NCI-H510A (cell line): ENCODE results near the gene TPK1.
"Not testable (repeated sequence)": the region's sequence is repeated elsewhere in the genome, so short reads cannot be mapped to it uniquely, and the experiment has no call there.

ENCODE experiments used
- DNase-seq: peaks from one replicate; lab custom pipeline; 2025; lab: John Stamatoyannopoulos, UW

Gene TPK1

DNA sequence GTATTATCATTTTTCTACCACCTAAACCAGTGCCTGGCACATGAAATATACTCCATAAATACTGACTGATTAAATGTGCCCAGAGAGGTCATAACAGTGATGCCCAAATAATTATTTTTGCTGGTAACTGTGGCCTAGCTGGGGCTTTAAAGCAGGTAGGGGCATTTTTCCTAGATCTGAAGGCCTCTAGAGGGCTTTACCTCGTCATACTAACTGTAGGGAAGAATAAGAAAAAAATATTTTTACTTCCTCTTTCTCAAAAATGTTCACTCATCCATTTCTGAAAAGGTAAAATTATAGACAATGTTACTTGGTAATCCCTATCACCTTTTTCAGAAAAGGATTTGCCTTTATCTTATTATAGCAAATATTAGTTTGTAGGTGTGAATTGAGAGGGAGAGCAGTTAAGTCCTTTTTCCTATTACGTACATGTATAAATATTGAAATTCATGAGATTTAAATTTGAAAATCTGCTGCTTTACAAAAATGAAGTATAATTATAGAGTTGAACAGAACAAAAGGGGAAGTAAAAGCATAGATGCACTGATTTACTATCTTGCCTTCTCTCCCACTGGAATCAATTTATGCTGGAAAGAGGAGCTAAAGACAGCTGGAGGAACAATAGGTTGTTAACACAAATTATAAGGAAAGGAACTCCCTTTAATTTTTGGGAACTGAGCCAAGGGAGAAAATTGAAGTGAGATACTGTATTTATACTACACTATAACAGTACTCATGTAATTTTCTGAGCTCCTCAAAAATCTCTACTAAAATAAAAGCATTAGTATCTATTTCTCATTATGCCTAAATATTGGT, 360.8 kb downstream of the TPK1 start:
- no peak for DNase-seq

DNA sequence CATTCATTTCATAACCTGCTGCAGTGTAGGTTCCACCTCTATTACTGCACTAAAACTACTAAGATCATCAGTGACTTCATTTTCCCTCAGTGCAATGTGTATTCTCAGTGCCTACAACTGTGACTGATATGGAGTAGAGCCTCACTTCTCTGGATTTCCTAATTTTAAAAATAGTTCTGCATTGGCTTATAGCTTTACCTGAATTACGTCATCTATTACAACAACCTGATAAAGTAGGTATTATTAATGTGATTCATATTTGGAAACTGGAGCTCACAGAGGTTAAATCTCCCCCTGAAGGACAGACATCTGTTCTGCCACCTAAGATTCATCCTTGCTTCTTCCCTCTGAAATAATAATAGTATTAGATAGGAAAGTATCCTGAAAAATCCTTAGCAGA, 361.5 kb downstream of the TPK1 start:
- no peak for DNase-seq

DNA sequence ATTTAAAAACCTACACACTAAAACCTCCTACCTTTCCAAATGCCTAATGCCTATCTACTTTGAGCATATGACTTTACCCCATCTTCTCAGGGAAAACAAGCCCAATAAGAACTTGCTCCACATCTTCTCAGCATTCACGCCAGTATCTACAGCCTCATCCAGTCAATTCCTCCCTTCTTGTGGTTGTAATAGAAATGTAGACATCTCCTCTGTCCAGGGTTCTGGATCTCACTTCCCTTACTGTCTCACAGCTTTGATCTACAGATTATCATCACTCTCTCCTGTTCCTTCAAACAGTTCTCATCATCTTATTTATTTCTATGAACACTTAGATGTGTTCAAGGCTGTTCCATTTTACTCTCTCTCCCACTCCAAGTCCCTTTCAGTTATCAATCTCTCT, 361.9 kb downstream of the TPK1 start:
- DNase-seq: no peak

DNA sequence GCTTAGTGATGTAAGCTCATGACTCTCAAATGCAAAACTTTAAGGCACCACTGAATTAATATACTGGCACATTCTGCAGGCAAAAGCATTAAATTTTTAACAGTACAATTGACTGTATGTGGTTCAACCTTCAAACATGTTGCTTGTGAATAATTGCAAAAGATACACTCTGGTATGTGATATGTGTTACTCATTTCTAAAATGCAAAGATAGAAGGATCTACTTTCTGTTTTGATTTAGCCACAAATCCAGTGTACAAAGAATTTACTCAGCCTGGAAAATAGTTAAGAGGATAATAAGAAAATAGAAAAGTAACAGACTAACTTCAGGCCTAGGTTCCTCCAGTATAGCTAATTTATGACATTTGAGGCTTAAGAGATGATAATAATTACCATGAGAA, 365.8 kb downstream of the TPK1 start:
- no peak for DNase-seq

DNA sequence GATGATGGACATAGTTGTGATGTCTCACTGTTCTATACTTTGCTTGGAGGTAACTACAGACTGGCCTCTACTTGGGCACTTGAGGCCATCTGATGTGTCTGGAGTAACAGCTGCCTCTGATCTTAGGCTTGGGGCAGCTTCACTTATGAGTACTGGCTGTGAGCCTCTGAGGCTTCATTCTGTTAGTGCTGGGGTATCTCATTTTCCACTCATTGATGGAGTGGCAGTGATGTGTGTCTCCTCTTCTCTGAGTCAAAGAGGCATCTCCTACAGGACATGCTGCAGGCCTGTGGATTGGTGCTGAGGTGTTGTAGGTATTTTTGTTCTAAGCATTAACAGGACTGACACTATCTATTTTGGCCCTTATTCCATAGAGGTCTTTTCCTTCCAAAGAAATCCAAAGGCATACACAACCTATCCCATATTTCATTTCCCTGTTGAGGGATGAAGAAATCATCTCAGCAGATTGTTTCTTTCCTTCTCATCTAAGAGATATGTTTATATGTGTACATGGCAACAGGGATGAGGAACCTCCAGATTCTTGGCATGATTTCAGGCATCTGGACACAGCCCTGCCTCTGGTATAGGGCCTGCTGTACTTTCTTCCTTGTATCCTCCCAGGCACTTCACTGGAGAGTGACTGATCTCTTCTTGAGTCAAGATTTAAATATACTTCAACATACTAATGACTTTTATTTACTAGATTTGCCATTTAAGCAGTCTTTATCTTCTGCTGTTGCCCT, 366.7 kb downstream of the TPK1 start:
- DNase-seq: no peak

DNA sequence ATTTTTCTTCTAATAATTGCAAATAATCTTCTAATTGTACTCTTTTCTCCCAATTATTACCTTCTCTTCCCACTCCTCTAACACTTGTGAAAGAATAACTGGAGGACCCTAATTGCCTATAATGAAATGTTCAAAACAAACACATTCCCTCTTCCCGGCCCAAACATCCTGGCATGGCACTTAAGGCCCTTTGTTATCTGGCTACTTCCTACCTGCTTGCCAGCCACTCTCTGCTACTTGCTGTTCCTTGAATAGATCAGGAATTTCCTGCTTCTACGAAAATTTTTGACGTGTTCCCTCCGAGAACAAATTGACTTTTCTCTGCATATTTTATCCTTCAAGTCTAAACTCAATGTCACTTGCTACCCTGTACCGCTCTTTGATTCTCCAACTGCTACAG, 376.2 kb downstream of the TPK1 start:
- DNase-seq: no peak

DNA sequence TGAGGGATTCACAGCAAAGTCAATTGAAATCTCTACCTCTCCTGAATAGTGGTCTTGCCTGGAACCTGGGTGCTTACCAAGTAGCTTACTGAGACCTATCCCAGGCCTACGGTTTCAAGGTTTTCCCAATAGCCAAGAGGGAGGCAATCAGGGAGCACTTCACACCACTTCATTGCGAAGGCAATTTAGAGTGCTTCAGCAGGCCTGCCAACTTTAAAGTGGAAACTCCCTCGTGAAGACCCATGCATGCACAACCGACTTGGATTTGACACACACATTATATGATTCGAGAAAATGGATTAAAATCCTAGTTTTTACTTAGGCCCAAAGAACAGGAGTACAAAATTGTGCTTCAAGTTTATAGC, 380.8 kb downstream of the TPK1 start:
- no peak for DNase-seq

DNA sequence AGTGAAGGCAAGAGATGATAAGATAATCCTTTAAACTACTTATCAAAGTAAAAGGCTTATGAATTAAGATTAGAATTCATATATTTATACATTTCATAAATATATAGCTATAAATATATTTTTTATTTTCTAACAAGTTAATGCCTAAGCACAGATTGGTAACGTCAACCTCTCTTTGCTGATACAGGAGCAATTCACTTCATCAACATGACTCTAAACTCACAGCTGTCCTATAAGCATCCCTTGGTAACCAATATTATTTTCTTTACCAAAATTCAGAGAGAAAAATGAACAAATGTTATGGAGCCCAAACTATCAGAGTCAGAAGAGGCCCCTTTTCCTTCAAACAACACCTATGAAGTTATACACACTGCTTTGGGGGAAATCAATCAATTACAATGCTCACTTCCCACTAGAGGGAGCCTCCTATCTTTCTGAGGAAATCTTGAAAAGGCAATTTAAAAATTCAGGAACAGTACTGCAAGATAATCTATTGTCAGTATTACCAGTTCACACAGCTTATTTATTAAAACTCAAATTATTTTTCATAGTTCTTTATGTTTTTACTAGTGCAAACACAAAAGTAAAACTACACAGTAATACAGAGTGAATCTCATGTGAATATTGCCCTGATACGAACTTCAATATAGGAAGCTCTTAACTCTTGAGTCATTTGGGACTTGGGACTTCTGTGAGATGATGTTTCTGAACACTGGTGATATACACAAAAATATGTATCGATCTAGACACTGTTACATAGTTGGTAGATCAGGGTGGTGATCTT, 381.4 kb downstream of the TPK1 start:
- DNase-seq: no peak

DNA sequence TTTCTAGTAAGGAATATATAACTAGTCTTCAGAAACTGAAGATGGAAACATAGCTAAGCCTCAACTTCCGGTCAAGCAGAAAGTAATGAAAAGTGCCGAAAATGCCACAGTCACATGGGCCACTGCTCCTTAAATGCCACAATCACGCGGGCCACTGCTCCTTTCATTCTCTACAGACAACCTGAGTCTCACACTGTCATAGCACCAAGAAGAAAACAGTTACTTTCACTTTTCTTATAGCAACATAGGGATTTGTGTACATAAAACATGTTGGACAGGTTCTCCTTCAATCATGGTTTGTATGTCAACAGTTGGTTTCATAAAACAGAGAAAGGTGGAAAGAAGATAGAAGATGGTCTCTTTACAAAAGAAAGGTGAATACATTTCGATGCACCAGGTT, 383.8 kb downstream of the TPK1 start:
- no peak for DNase-seq

DNA sequence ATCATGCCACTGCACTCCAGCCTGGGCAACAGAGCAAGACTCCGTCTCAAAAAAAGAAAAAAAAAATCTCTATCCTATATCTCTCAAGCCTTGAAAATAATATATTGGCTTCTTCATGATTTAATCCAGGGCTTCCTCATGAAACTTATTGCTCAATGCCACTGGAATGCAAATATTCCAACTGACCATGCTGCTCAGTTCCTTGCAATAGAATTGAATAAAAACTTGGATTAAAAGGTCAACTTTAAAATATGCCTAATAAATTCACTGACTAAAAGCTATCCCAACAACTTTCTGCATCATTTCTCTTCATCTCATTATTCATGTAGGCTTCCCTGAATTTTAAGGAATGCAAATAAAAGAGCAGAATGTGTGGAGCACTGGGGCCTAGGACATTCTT, 390.3 kb downstream of the TPK1 start:
- DNase-seq: no peak

DNA sequence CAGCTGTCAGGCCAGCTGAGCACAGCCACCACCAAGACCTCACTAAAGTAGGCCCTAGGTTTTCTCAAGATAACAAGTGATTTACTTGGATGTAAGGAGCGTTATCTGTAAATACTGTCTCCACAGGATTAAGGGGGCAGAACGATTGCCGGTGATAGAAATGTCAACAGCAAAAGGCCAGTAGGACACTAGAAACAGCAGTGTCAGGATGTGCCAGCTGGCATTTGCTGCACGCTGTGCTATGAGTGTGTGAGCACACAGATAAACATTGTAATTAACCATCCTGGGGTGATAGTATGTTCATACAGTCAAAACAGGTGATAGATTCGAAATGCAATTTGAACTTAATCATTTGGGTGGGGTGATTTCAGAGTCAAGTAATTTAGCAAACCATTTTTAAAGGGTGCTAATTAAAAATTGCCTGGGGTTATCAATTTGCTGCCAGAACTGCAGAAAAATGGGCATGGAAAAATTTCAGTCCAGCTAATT, 396.1 kb downstream of the TPK1 start:
- no peak for DNase-seq

DNA sequence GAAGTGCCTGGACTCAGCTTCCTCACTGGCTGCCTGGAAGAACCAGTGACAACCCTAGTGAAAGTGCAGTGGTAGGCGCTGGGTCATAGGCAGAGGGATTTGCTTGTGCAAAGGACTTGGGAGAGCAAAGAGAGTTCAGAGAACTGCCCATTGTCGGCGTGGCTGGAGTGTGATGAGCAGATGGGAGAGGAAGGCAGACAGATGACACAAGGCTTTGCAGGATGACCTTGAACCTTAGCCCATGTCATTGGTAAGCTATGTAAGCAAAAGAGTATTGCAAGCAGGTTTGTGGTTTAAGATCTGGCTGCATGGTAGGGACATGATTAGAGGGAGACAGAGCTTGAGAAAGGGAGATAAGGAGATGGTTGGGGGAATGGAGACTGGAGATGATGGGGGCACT, 397.1 kb downstream of the TPK1 start:
- DNase-seq: no peak

DNA sequence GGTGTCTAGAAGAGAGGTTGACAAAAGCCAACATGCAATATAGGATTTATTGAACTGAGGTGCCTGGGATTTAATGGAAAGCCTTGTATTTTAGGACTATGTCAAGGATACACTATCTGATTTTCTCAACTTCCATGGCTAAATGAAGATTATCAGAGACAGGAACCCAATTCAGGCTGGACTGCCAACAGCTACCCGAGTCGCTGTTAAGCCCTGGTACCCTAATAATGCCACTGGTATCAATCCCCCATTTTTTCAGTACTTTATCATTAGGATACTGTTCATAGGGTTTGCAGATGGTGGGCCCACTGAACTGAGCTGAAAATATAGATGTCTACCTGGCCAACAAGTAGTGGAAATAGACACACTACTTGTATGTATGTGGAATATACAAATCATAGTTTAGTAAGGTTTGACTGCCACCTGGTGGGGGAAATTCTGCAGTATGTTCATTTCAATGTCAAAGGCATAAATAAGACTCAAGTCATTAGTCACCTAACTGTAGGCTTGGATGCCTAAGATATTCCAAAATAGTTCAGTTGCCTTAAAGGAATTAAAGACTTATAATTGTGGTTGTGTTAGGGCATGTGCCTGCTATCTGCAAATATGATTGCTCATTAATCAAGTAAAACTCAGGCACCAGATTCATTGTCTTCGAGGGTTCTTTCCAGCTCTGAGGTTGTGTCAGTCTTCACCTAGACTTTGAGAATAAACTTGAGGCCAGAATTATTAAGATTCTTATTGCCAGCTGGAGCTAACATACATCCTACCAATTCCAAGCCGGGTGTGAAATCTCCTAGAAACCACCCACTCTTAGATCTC, 398.3 kb downstream of the TPK1 start:
- no peak for DNase-seq

DNA sequence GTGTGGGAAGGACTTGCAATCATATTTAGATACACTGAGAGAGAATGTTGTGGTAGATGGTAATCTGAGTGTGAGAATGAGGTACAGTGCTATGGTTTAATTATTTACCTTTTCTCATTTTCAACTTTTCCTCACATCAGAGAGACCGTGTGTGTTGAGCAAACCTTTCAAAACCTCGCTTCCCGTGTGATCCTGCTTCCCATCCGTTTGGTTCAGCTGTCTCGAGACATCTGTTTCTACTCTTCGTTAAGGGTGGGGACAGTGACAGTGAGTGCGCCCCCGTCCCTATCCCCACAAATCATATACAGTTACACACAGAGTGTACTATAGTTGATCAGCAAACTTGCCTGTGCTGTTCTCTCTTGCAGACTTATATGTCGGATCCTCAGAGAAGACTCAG, 399.4 kb downstream of the TPK1 start:
- no peak for DNase-seq

DNA sequence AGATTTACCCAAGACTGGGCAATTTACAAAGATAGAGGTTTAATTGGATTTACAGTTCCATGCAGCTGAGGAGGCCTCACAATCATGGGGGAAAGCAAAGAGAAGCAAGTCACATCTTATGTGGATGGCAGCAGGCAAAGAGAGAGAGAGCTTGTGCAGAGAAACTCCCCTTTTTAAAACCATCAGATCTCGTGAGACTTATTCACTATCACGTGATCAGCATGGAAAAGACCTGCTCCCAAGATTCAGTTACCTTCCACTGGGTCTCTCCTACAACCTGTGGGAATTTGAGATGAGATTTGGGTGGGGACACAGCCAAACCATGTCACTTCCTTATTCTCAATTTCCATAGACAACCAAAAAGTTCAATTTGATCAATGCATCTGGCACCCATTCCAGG, 407.4 kb downstream of the TPK1 start:
- no peak for DNase-seq

DNA sequence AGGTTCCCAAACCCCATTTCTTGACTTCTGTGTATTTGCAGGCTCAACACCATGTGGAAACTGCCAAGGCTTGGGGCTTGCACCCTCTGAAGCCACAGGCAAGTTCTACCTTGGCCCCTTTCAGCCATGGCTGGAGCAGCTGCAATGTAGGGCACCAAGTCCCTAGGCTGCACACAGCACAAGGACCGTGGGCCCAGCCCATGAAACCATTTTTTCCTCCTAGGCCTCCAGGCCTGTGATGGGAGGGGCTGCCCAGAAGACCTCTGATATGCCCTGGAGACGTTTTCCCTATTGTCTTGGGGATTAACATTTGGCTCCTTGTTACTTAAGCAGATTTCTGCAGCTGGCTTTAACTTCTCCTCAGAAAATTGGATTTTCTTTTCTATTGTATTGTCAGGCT, 408.3 kb downstream of the TPK1 start:
- DNase-seq: not testable (repeated sequence)

DNA sequence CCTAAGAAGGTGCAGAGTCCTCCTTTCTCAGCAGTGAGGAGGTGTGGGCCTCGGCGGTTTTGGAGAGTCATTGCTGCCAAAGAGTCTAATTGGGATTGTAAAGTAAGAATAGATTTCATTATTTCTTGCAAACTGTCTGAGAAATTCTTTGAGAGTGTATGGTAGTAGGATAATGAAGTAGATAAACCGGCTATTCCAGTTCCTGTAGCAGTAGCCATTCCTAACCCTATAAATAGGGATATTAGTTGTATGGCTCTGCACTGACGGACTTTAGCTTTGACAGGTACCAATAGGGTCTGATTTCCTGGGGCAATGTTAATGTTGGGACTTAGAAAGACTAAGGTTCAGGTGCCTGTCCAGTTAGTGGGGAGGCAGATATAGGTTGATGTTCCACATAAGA, 416.9 kb downstream of the TPK1 start:
- not testable (repeated sequence) for DNase-seq

DNA sequence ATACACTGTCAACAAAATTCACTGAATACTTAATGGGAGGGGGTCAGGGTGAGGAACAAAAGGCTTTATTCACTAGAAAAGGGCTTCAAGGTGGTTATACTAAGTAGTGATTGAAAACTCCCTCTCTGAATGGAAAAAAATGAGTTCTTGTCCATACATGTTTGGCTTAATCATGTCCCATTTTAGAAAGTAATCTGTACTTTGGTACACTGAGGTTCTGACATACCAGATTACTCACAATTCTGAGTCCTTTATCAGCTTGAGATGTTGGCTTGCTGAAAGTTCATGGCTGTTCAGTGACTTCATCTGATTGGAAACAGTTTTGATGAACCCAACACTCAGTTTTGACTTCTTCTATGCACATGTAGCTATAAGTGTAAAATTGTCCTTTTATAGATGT, 419.5 kb downstream of the TPK1 start:
- no peak for DNase-seq

DNA sequence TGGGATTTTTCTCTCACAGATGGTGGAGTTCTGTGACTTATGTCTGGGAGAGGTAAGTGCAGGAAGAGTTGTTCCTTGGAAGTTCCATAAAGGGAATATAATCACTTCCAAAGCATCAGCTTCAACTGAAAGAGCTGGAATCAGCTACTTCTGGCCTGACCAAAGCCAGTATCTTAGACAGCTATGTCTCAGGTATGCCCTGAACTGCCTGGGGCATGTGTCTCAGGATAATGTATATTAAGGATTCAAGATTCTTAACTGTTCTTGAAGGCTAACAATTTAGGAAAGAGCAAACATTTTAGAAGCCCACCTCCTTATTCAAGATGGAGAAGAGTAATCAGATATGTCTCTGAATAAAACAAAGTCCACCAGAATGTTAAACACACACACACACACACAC, 420.0 kb downstream of the TPK1 start:
- DNase-seq: no peak

DNA sequence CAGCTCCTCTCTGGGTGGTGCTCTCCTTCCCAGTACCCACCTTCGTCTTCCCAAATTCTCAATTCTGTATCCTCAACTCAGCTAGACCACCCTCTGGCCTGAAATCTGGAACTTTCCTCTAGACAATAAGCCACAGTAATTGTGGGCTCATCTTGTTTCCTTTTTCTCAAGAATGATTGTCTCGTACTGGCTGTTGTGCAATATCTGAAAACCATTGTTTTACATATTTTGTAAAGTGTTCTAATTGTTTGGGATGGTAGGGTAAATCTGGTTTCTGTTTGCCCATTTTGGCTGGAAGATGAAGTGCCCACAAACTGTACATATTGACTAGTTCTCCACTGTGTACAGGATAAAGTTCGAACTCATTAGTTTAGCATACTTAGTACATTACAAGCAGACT, 421.0 kb downstream of the TPK1 start:
- no peak for DNase-seq

DNA sequence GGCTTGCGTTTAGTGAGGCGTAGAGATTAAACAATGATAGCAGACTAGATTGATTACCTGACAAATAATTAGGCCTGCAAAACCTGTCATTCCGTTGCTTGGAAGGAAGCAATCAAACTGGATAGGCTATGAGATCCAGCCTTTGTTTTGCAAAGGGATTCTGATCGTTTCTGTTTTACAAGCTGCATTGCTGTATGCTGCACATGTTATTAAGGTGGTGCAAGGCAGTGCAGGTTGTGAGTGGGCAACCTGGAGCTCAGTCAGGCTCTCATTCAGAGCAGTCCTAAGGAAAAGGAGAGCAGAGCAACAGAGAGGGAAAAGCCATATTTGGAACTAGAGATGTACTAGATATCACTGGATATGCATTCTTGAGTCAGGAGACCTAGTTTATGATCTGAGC, 425.4 kb downstream of the TPK1 start:
- DNase-seq: no peak

DNA sequence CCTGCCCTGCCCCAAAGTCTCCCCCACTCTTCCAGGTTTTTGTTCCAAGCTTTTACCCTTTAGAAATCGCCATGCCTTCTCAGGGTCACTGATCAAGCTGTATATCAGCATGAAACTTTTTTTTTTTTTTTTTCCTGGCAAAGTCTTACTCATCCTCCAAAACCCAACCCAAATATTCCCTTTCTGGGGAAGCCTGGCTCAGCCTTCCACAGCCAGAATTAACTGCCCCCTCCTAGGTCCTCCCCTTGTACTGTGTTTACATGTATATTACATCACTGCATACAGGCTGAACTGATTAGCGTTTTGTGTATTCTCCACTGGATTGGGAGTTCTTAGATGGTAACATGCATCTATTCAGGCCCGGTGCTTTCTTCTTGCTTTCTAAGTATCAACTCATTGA, 427.7 kb downstream of the TPK1 start:
- DNase-seq: no peak
